C4-2B (cell line): Measurements from ENCODE around the gene ARFRP1.

Experiments
- ZFX ChIP-seq: fragments of 450-650 bp; IDR thresholded peaks from 2 replicates; pipeline ENCODE4 v1.6.1; 2017
- TF ChIP-seq, protein P1 (sequence below): fragments of 450-650 bp; conservative IDR thresholded peaks from 2 replicates; pipeline ENCODE4 v1.5.1; 2017; ENCODE audit warnings: mild to moderate bottlenecking

DNA sequence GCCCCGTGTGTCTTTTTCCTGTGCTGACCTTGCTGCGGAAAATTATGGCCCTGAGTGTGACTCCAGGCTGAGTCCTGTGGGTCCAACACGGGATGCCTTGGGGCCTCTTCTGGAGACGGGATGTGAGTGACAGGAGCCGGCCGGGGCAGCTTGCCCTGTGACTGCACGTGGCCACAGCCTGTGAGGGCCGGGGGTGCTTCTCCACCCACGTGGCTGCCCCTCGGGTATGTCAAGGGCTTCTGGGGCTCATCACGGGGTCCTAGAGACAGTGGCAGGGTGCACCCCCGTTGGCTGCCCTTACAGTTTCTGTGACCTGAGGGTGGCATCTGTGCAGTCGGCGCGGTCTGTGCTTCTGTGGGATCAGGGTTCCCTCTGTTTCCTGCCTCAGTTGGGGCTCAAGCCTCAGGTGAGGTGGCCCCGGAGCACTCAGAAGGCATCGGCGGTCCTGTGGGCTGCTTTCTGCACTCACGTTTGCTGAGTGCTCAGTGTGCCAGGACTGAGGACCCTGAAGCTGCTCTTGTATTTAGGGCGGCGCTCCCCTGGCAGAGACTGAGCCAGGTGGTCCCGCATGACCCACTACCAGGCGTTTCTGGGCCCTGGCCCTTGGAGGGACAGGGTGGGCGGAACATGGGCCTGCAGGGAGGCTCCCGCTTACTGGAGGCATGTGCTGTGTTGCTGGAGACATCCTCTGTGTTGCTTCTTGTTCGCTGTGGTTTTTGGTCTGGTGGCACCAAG, 44.3 kb downstream of the ARFRP1 start:
- TF ChIP-seq, protein P1, sequence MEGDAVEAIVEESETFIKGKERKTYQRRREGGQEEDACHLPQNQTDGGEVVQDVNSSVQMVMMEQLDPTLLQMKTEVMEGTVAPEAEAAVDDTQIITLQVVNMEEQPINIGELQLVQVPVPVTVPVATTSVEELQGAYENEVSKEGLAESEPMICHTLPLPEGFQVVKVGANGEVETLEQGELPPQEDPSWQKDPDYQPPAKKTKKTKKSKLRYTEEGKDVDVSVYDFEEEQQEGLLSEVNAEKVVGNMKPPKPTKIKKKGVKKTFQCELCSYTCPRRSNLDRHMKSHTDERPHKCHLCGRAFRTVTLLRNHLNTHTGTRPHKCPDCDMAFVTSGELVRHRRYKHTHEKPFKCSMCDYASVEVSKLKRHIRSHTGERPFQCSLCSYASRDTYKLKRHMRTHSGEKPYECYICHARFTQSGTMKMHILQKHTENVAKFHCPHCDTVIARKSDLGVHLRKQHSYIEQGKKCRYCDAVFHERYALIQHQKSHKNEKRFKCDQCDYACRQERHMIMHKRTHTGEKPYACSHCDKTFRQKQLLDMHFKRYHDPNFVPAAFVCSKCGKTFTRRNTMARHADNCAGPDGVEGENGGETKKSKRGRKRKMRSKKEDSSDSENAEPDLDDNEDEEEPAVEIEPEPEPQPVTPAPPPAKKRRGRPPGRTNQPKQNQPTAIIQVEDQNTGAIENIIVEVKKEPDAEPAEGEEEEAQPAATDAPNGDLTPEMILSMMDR = no peak
- no peak for TF ChIP-seq ZFX
